Stimulated activated effector memory CD8-positive, alpha-beta T cell treated with anti-CD3 and anti-CD28 coated beads, Interleukin-12 subunit alpha, Interleukin-12 subunit beta, amount 100 ng/mL, for 72 hours (primary cell): ENCODE data around the gene GCNT2.
"Not testable (repeated sequence)": the region's sequence is repeated elsewhere in the genome, so short reads cannot be mapped to it uniquely, and the experiment has no call there.

ENCODE experiments used
- ATAC-seq: fragments of 150-1000 bp; cut with Tn5 transposase; 2 replicates; pipeline ENCODE4 v1.10.0; 2021
- DNase-seq, 2 donors: peaks; one replicate each; pipeline ENCODE4 v3.0.0; 2021 to 2022; ENCODE audit warnings: low spot score in 2 of 2
- H3K27ac Mint-ChIP-seq: one replicate; pipeline ENCODE4 v1.8.0; 2022; ENCODE audit warnings: mild to moderate bottlenecking, mixed read lengths
- H3K36me3 Mint-ChIP-seq: one replicate; pipeline ENCODE4 v1.8.0; 2022; ENCODE audit warnings: mild to moderate bottlenecking, mixed read lengths
- H3K4me1 Mint-ChIP-seq: one replicate; pipeline ENCODE4 v1.8.0; 2022; ENCODE audit warnings: mixed read lengths
- H3K4me3 Mint-ChIP-seq: one replicate; pipeline ENCODE4 v1.8.0; 2022; ENCODE audit warnings: mild to moderate bottlenecking, mixed read lengths
- H3K9me3 Mint-ChIP-seq: one replicate; pipeline ENCODE4 v1.8.0; 2022; ENCODE audit warnings: mixed read lengths

Gene GCNT2

DNA sequence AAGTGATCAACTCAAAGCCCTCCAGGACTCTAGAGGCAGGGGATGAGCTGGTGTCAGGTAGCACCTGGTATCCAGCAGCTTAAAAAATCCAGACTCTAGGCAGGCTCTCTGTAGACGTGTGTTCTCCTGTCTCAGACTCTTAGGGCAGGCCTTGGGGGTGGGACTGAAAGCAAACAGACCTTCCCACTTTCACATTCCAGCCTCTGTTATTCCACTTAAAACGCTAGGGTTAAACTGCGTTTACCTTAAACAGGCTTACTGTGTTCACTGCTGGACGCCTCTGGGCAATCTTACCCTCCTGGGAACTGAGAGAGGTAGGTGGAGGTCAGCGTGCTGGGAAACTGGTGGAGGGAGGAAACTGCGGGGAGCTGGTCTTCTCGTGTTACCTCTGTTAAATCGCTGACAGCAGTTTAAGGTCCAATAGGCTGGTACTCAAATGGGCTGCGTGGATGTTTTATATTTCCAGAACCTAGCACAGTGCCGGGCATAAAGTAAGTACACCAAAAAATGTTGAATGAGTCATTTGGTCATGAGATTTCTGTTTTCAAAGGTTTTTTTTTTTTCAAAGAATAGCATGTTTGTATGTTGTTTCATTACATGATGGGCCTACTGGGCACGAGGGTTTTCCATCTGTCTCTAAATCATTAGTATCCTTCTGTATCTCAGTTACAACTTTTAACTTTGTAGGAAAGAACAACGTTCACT, at the start of gene GCNT2:
TSS of gene GCNT2 (plus strand) at position 248 of the 705 bp plus-strand sequence. CDS start 7,561 bp downstream, outside the sequence.
- H3K36me3 Mint-ChIP-seq, result no peaks in the 10 kb centered on the region
- H3K4me1 Mint-ChIP-seq, result no peaks in the 10 kb centered on the region
- no peaks in the 10 kb centered on the region for H3K9me3 Mint-ChIP-seq
- H3K4me3 Mint-ChIP-seq, result no peak within 1 kb of the TSS
- ATAC-seq (no peak), DNase-seq (no peak)
- H3K27ac Mint-ChIP-seq, result no peak within 1 kb of the TSS

GRCh38 chr6:10472634-10473033, 48.5 kb upstream of the GCNT2 start:
- H3K4me3 Mint-ChIP-seq, result no peak overlapping the region
- DNase-seq (no peak), ATAC-seq (no peak)
- no peaks in the 10 kb centered on the region for H3K36me3 Mint-ChIP-seq
- no peaks in the 10 kb centered on the region for H3K4me1 Mint-ChIP-seq
- no peak overlapping the region for H3K27ac Mint-ChIP-seq
- no peaks in the 10 kb centered on the region for H3K9me3 Mint-ChIP-seq

DNA sequence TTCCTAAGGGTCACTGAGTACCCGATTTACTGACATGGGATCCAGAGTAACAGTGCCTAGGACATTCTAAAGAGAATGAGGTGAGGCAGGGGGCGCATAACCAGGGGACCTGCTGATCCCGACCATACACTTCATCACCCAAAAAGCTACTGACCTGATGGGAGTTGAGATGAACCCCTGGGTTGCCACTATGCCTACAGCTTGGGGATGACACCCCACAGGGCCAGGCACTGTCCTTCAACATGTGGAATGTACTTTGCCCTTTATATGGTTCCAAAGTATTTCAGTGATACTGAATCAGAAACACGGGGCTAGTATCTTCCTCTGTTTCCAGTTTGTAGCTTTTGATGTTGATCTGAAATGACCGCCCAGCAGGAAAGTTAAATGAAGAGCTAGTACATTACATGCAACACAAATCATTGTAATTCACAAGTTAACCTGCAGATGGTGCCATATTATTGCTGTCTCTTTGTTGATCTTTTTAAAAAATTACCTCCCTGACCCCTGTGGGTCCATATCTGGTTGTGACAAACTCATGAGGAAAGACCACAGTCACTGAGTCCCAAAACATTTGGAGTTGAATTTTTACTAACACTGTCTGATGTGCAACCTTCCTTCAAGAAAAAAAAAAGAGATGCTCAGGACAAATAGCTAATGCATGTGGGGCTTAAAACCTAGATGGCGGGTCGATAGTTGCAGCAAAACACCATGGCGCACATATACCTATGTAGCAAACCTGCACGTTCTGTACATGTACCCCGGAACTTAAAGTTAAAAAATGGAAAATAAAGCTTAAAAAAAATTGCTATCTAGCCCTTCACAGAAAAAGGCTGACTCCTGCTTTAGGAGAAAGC, 42.7 kb upstream of the GCNT2 start:
- Mint-ChIP-seq H3K4me1 (no peaks in the 10 kb centered on the region), H3K27ac (no peak overlapping the region), H3K4me3 (no peak overlapping the region), H3K9me3 (no peaks in the 10 kb centered on the region), H3K36me3 (no peaks in the 10 kb centered on the region)
- ATAC-seq (no peak), DNase-seq (no peak)

DNA sequence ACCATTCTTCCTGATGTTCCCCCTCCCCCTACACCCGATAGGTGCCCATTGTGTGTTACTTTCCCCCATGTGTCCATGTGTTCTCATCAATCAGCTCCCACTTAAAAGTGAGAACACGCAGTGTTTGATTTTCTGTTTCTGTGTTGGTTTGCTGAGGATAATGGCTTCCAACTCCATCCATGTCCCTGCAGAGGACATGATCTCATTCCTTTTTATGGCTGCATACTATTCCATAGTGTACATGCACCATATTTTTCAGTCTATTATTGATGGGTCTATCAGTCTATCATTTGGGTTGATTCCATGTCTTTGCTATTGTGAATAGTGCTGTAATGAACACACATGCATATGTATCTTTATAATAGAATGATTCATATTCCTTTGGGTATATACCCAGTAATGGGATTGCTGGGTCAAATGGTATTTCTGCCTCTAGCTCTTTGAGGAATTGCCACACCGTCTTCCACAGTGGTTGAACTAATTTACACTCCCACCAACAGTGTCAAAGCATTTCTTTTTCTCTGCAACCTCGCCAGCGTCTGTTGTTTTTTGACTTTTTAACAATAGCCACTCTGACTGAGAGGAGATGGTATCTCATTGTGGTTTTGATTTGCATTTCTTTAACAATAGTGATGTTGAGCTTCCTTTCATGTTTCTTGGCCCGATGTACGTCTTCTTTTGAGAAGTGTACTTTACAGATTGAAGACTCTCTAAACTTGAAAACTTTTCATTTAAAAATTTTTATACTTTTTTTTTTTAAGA, 41.0 kb upstream of the GCNT2 start:
- Mint-ChIP-seq H3K27ac (no peak overlapping the region), H3K4me3 (no peak overlapping the region)

DNA sequence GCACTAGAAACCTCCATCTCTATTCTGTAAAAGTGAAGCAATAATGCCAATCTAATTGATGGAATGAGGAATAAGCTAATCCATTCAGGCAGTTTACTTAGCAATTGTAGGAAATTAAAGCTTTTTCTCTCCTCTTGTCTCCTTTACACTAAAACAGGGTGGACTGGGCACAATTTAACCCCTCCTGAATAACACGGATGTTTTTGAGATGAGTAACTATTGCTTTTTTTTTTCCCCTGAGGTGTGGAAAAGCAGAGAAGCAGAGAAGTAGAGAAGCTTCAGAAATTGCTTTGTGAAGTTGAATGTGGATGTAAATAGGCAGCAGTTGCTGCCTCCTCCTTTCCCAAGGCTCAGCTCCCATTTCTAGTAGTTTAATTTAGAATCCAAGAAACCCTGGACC, 40.0 kb upstream of the GCNT2 start:
- no peak overlapping the region for H3K4me3 Mint-ChIP-seq
- ATAC-seq (no peak), DNase-seq (no peak)
- no peaks in the 10 kb centered on the region for H3K36me3 Mint-ChIP-seq
- H3K4me1 Mint-ChIP-seq, result no peaks in the 10 kb centered on the region
- H3K9me3 Mint-ChIP-seq, result no peaks in the 10 kb centered on the region
- H3K27ac Mint-ChIP-seq, result no peak overlapping the region

More for the DNA sequence above, 41.0 kb upstream of the GCNT2 start:
- ATAC-seq, result no peak
- Mint-ChIP-seq H3K4me1 (no peaks in the 10 kb centered on the region), H3K9me3 (no peaks in the 10 kb centered on the region), H3K36me3 (no peaks in the 10 kb centered on the region)
- no peak for DNase-seq

GRCh38 chr6:10482636-10483257, 38.4 kb upstream of the GCNT2 start:
- H3K36me3 Mint-ChIP-seq, result no peaks in the 10 kb centered on the region
- no peak overlapping the region for H3K4me3 Mint-ChIP-seq
- no peak for DNase-seq
- no peaks in the 10 kb centered on the region for H3K4me1 Mint-ChIP-seq
- H3K27ac Mint-ChIP-seq, result no peak overlapping the region
- no peaks in the 10 kb centered on the region for H3K9me3 Mint-ChIP-seq
- no peak for ATAC-seq

DNA sequence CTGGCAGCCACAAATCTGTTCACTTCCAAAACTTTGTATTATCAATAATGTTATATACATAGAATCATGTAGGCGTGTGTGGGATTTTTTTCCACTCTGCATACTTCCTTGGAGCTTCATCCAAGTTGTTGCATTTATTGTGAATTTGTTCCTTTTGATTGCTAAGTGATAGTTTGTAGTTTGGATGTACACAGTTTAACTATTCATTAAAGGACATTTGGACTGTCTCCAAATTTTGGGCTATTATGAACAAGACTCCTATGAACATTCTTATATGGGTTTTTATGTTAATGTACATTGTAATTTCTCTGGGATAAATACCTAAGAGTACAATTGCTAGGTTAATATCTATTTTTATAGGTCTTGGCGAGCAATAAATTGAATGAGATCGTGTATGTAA, 36.2 kb upstream of the GCNT2 start:
- DNase-seq (no peak), ATAC-seq (no peak)
- H3K9me3 Mint-ChIP-seq, result no peaks in the 10 kb centered on the region
- H3K27ac Mint-ChIP-seq, result no peak overlapping the region
- H3K36me3 Mint-ChIP-seq, result no peaks in the 10 kb centered on the region
- H3K4me1 Mint-ChIP-seq, result no peaks in the 10 kb centered on the region
- no peak overlapping the region for H3K4me3 Mint-ChIP-seq

DNA sequence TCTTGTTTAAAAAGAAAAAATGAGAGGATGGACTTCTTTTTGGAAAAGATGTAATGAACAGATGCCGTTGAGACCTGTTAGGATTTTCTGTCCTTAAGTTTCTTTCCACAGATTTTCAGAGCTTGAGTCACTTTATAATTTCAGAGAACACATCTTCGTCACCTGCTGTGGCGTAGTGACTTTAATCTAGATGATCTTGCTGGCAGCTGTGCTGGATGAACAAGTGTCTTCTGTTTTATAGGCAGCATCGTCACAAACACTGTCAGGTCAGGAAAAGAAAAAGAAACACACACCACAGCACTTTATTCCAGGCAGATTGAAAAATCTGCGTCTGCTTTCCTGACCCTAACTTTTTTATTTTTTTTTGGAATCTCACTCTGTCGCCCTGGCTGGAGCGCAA, 35.7 kb upstream of the GCNT2 start:
- H3K4me3 Mint-ChIP-seq, result no peak overlapping the region
- no peaks in the 10 kb centered on the region for H3K36me3 Mint-ChIP-seq
- H3K9me3 Mint-ChIP-seq, result no peaks in the 10 kb centered on the region
- ATAC-seq (no peak), DNase-seq (no peak)
- no peaks in the 10 kb centered on the region for H3K4me1 Mint-ChIP-seq
- H3K27ac Mint-ChIP-seq, result no peak overlapping the region

DNA sequence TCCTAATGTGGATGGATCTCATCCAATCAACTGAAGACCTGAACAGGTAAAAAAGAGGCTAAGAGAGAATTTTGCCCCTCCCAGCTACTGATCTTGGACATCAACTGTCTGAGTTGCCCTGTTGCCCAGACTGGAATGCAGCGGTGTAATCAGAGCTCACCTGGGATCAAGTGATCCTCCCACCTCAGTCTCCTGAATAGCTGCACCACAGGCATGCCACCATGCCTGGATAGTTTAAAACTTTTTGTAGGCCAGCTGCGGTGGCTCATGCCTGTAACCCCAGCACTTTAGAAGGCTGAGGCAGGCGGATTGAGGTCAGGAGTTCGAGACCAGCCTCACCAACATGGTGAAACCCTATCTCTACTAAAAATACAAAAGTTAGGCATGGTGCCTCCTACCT, 34.9 kb upstream of the GCNT2 start:
- Mint-ChIP-seq H3K27ac (no peak overlapping the region), H3K4me1 (no peaks in the 10 kb centered on the region), H3K4me3 (no peak overlapping the region)

GRCh38 chr6:10486944-10487588, 34.1 kb upstream of the GCNT2 start:
- not testable (repeated sequence) for H3K9me3 Mint-ChIP-seq, ATAC-seq, H3K36me3 Mint-ChIP-seq, H3K4me3 Mint-ChIP-seq, H3K4me1 Mint-ChIP-seq, DNase-seq, H3K27ac Mint-ChIP-seq

More for the DNA sequence above, 34.9 kb upstream of the GCNT2 start:
- no peaks in the 10 kb centered on the region for H3K36me3 Mint-ChIP-seq
- no peak for ATAC-seq
- H3K9me3 Mint-ChIP-seq, result no peaks in the 10 kb centered on the region
- DNase-seq, result no peak

DNA sequence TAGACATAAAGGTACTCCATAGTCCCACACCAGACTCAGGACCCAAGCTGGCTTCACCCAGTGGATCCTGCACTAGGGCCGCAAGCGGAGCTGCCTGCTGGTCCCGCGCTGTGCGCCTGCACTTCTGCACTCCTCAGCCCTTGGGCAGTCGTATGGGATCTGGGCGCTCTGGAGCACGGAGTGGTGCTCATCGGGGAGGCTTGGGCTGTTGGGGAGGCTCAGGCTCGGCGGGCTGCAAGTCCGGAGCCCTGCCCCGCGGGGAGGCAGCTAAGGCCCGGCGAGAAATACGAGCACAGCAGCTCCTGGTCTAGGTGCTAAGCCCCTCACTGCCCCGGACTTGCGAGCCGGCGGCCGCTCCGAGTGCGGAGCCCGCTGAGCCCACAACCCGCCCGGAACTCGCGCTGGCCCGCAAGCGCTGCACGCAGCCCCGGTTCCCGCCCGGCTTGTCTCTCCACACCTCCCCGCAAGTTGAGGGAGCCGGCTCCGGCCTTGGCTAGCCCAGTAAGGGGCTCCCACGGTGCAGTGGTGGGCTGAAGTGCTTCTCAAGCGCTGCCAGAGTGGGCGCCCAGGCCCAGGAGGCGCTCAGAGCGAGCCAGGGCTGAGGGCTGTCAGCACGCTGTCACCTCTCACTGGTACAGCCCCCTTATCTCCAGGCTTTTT, 33.4 kb upstream of the GCNT2 start:
- Mint-ChIP-seq H3K4me1 (no peaks in the 10 kb centered on the region), H3K27ac (no peak overlapping the region), H3K9me3 (no peaks in the 10 kb centered on the region), H3K4me3 (no peak overlapping the region), H3K36me3 (no peaks in the 10 kb centered on the region)
- ATAC-seq (no peak), DNase-seq (no peak)

DNA sequence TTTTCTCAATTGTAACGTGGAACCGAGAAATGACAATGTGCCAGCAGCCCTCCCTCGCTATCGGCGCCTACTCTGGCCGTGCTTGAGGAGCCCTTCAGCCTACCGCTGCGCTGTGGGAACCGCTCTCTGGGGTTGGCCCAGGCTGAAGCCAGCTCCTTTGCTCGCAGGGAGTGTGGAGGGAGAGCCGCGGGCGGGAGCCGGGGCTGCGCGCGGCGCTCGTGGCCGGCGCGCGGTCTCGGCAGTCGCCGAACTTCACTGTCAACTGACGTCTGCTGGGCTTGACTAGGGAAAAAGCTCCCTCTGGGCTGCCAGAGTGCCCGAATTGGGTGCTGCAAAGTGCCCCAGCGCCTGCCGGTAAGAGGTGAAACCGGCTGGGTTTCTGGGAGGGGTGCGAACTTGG, 29.7 kb upstream of the GCNT2 start:
- H3K4me1 Mint-ChIP-seq, result no peaks in the 10 kb centered on the region
- no peaks in the 10 kb centered on the region for H3K9me3 Mint-ChIP-seq
- H3K27ac Mint-ChIP-seq, result no peak overlapping the region
- no peaks in the 10 kb centered on the region for H3K36me3 Mint-ChIP-seq
- no peak for ATAC-seq
- no peak overlapping the region for H3K4me3 Mint-ChIP-seq
- no peak for DNase-seq

GRCh38 chr6:10491905-10492304, 29.2 kb upstream of the GCNT2 start:
- not testable (repeated sequence) for H3K4me1 Mint-ChIP-seq, H3K36me3 Mint-ChIP-seq, ATAC-seq

GRCh38 chr6:10495029-10495428, 26.1 kb upstream of the GCNT2 start:
- no peak overlapping the region for H3K27ac Mint-ChIP-seq
- H3K4me1 Mint-ChIP-seq, result no peaks in the 10 kb centered on the region
- DNase-seq (no peak), ATAC-seq (no peak)
- no peak overlapping the region for H3K4me3 Mint-ChIP-seq
- H3K9me3 Mint-ChIP-seq, result no peaks in the 10 kb centered on the region
- no peaks in the 10 kb centered on the region for H3K36me3 Mint-ChIP-seq

More at GRCh38 chr6:10491905-10492304, 29.2 kb upstream of the GCNT2 start:
- not testable (repeated sequence) for H3K27ac Mint-ChIP-seq, DNase-seq, H3K9me3 Mint-ChIP-seq, H3K4me3 Mint-ChIP-seq
